ENCODE results near the gene PRLR.

DNA sequence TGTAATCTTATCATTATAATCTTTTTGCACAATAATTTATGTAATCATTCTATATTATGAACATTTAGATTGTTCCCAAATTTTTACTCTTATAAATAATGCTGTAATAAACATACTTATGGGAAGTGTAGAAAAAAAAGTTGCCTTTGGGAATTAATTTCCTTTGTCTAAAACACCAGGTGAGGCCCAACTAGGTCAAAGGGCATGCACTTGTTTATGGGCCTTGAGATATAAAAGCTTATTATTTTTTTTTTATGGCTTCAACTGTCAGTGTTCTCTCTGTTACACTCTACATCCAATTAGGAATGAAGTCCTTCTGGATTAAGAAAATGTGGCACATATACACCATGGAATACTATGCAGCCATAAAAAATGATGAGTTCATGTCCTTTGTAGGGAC lies 6.5 kb upstream of the PRLR start:
- TF ChIP-seq, protein P1, sequence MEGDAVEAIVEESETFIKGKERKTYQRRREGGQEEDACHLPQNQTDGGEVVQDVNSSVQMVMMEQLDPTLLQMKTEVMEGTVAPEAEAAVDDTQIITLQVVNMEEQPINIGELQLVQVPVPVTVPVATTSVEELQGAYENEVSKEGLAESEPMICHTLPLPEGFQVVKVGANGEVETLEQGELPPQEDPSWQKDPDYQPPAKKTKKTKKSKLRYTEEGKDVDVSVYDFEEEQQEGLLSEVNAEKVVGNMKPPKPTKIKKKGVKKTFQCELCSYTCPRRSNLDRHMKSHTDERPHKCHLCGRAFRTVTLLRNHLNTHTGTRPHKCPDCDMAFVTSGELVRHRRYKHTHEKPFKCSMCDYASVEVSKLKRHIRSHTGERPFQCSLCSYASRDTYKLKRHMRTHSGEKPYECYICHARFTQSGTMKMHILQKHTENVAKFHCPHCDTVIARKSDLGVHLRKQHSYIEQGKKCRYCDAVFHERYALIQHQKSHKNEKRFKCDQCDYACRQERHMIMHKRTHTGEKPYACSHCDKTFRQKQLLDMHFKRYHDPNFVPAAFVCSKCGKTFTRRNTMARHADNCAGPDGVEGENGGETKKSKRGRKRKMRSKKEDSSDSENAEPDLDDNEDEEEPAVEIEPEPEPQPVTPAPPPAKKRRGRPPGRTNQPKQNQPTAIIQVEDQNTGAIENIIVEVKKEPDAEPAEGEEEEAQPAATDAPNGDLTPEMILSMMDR (IDR thresholded peaks at IDR 0.05): no peak
- TF ChIP-seq POLR2A (IDR thresholded peaks at IDR 0.05): no peak

Data from heart left ventricle (tissue), 13 donors.